Measurements from ENCODE around the gene CD109. TPM values are rescaled to one million over a fixed set of nuclear protein-coding genes. Genes with fewer than 3 reads are reported as not detected.
"Not testable (repeated sequence)": the region's sequence is repeated elsewhere in the genome, so short reads cannot be mapped to it uniquely, and the experiment has no call there.

CD109 gene
- total RNA-seq, 1 experiment from 2014 or later: 3.2 TPM

- peaks cover 0 to 10% of the 10 kb centered on the region in 2 experiments; a peak in 1 of 4 replicates for H3K4me1 Mint-ChIP-seq
- not testable (repeated sequence) for H3K23me2 ChIP-seq (ENCODE audit: insufficient read length, low read depth, low read length, poor library complexity, severe bottlenecking); H3K56ac ChIP-seq (ENCODE audit: insufficient read length, low read depth, low read length); H2BK15ac ChIP-seq (ENCODE audit: low read depth, low read length); H3K27ac ChIP-seq (ENCODE audit: insufficient read length, low read depth, low read length); H3K79me1 ChIP-seq (ENCODE audit: insufficient read depth, low read depth, low read length, poor library complexity, severe bottlenecking); H3K27me3 ChIP-seq (ENCODE audit: insufficient read depth, low read length); H4K20me1 ChIP-seq (ENCODE audit: control insufficient read depth, insufficient read depth, insufficient read length); H3K4me2 ChIP-seq (ENCODE audit: insufficient read depth, insufficient read length, low read length); H2BK5ac ChIP-seq (ENCODE audit: insufficient read length, low read length); DNase-seq; H2AK5ac ChIP-seq (ENCODE audit: insufficient read length, low read length); H3K27me3 Mint-ChIP-seq (ENCODE audit: low read depth); H3K27ac Mint-ChIP-seq; H3K23ac ChIP-seq (ENCODE audit: insufficient read length, low read depth, low read length); H2BK12ac ChIP-seq (ENCODE audit: insufficient read length, low read depth, low read length); H3K4me3 Mint-ChIP-seq; H3T11ph ChIP-seq (ENCODE audit: low read length); H4K8ac ChIP-seq (replicated peaks; ENCODE audit: insufficient read length, low read depth, low read length); H2BK120ac ChIP-seq (ENCODE audit: low read depth, low read length, poor library complexity, severe bottlenecking); H3K14ac ChIP-seq (ENCODE audit: insufficient read depth, low read length); H3K4me1 ChIP-seq (ENCODE audit: insufficient read depth, low read length); H3K9me3 ChIP-seq (ENCODE audit: control insufficient read depth, low read depth, low read length); H3K9me3 Mint-ChIP-seq; H3K79me2 ChIP-seq (ENCODE audit: insufficient read depth, low read length); H3K9ac ChIP-seq (ENCODE audit: extremely low read depth, insufficient read length, low read length); H3K36me3 Mint-ChIP-seq (ENCODE audit: insufficient read depth in 1 of 3, low read depth in 3 of 3); H4K5ac ChIP-seq (ENCODE audit: insufficient read length, low read depth, low read length); H3K4ac ChIP-seq (ENCODE audit: low read depth, low read length); H2BK20ac ChIP-seq (ENCODE audit: low read depth, low read length, poor library complexity, severe bottlenecking); H4K91ac ChIP-seq (ENCODE audit: insufficient read length, low read depth, low read length); H2AFZ ChIP-seq (ENCODE audit: low read length); H3K18ac ChIP-seq (ENCODE audit: insufficient read length, low read depth, low read length)
- no CpG with 5 or more reads among the region's 4 CpGs for WGBS (ENCODE audit: extremely low coverage, insufficient read length, low lambda C conversion rate)
These were observed 110.0 kb downstream of the CD109 start for GRCh38 chr6:73805982-73806381.
